Measurements from ENCODE around the gene TFEB. TPM values are rescaled to one million over a fixed set of nuclear protein-coding genes. Genes with fewer than 3 reads are reported as not detected.

The TFEB gene
- total and polyA plus RNA-seq, 2 of the 8 experiments (the other 6 are each of a cell fraction or from before 2014, with no cell fraction given) = 2.3 to 6.7 TPM

- Histone ChIP-seq H3K9me3 (ENCODE audit: insufficient read depth in 2 of 2, low read depth in 1 of 2, low read length in 1 of 2) (no peaks in the 10 kb centered on the region), H3K23me2 (ENCODE audit: low read depth, low read length) (0 out of 2 replicates have a peak, but pooled peaks cover 2% of the 10 kb centered on the region), H3K79me2 (ENCODE audit: control insufficient read depth in 1 of 2, insufficient read depth in 2 of 2, low read length in 2 of 2) (no peaks in the 10 kb centered on the region), H3K27ac (ENCODE audit: low read depth, low read length) (no peak overlapping the region), H3K36me3 (ENCODE audit: control insufficient read depth in 2 of 4, insufficient read depth in 4 of 4, low read length in 3 of 4) (no peaks in the 10 kb centered on the region), H3K23ac (ENCODE audit: insufficient read length) (no peak overlapping the region), H4K20me1 (replicated peaks in 1 of 2; ENCODE audit: control insufficient read depth in 1 of 2, insufficient read depth in 2 of 2, low read length in 2 of 2) (no peaks in the 10 kb centered on the region), H3K18ac (ENCODE audit: extremely low read depth, low read length) (no peak overlapping the region), H2BK12ac (ENCODE audit: low read depth, low read length) (no peak overlapping the region), H4K5ac (ENCODE audit: insufficient read length, low read depth, low read length) (no peak overlapping the region), H2AFZ (ENCODE audit: low read length) (no peak overlapping the region), H3K79me1 (ENCODE audit: low read depth, low read length) (no peaks in the 10 kb centered on the region), H3K4me2 (ENCODE audit: insufficient read depth in 1 of 2, low read depth in 2 of 2, low read length in 2 of 2) (no peak overlapping the region), H2BK15ac (ENCODE audit: low read length) (no peak overlapping the region), H2BK20ac (ENCODE audit: low read length) (no peak overlapping the region), H3K56ac (replicated peaks; ENCODE audit: insufficient read length, low read depth, low read length) (no peak overlapping the region), H3K9ac (replicated peaks in 1 of 4; ENCODE audit: extremely low read depth in 1 of 4, low read depth in 3 of 4, low read length in 3 of 4) (no peak overlapping the region; a peak in 1 of 7 replicates), H2BK5ac (ENCODE audit: low read depth, low read length) (no peak overlapping the region), H3K27me3 (replicated peaks in 1 of 4; ENCODE audit: control insufficient read depth in 3 of 4, extremely low read depth in 1 of 4, insufficient read depth in 3 of 4, low read length in 3 of 4) (peaks cover 0 to 5% (median 3%) of the 10 kb centered on the region in 4 experiments; a peak in 4 of 7 replicates), H2AK5ac (ENCODE audit: low read depth, low read length) (no peak overlapping the region), H4K8ac (ENCODE audit: extremely low read depth, insufficient read depth, low read length) (no peak overlapping the region), H2BK120ac (replicated peaks; ENCODE audit: low read depth, low read length) (no peak overlapping the region), H3K4me3 (ENCODE audit: extremely low read depth in 1 of 4, insufficient read depth in 2 of 4, low read depth in 3 of 4, low read length in 4 of 4) (no peak overlapping the region), H3K14ac (ENCODE audit: insufficient read length) (no peak overlapping the region), H3K4ac (replicated peaks; ENCODE audit: insufficient read length, low read depth, low read length) (no peak overlapping the region), H3K4me1 (replicated peaks in 1 of 4; ENCODE audit: control insufficient read depth in 3 of 4, insufficient read depth in 4 of 4, low read length in 3 of 4) (peaks cover 0 to 19% (median 12%) of the 10 kb centered on the region in 4 experiments; a peak in 6 of 7 replicates), H4K91ac (replicated peaks; ENCODE audit: insufficient read length, low read length) (peak overlapping the region; percentile 47)
- DNase-seq (ENCODE audit: low read depth in 1 of 2, low spot score in 2 of 2) (no peak), FAIRE-seq (no peak)
- 86% methylated on average over 5 of the region's 5 CpGs; no CpG with 5 or more reads in 1 of the 2 experiments for WGBS, 2 experiments (ENCODE audit: extremely low coverage in 1 of 2, insufficient coverage in 1 of 2, insufficient read length in 1 of 2, insufficient replicate concordance in 2 of 2, low coverage in 1 of 2, low lambda C conversion rate in 2 of 2, missing lambda C conversion rate in 1 of 2)
- CTCF ChIA-PET (ENCODE audit: partially characterized antibody) = interaction anchor here (0.5 to 6.4 kb wide), 7 partner anchors 11 to 308 kb away, joined by 3 to 164 read pairs (median 4); no protein-coding TSS in a partner anchor
- no peak for TF ChIP-seq SIX5 (IDR thresholded peaks at IDR 0.05; ENCODE audit: low read depth, low read length)
- no peak for TF ChIP-seq CHD2 (IDR thresholded peaks at IDR 0.05; ENCODE audit: low read length)
- TF ChIP-seq NRF1 (IDR thresholded peaks at IDR 0.05; ENCODE audit: low read depth, low read length) = no peak
- no peak for TF ChIP-seq E2F6 (IDR thresholded peaks at IDR 0.05)
- no peak for TF ChIP-seq GTF2F1 (IDR thresholded peaks at IDR 0.05; ENCODE audit: borderline replicate concordance, low read depth, low read length)
- no peak for TF ChIP-seq SP4 (IDR thresholded peaks at IDR 0.05; ENCODE audit: low read length)
- TF ChIP-seq SIN3A (conservative IDR thresholded peaks at IDR 0.05 in 1 of 2, IDR thresholded peaks at IDR 0.05 in 1 of 2; ENCODE audit: low read depth in 1 of 2, low read length in 2 of 2) = no peak
- no peak for TF ChIP-seq CEBPB (IDR thresholded peaks at IDR 0.05; ENCODE audit: low read depth, low read length)
- POLR2A ChIA-PET (ENCODE audit: partially characterized antibody) = no interaction called here
Measured at GRCh38 chr6:41676431-41676830, 59.0 kb downstream of the TFEB start.
